HepG2 (cell line): ENCODE results near the gene KRTAP8-1. TPM values are rescaled to one million over a fixed set of nuclear protein-coding genes. Genes with fewer than 3 reads are reported as not detected.

Experiments
- ATAC-seq: fragments of 200-7000 bp; cut with Tn5 transposase; 3 replicates; pipeline ENCODE4 v1.9.1; 2020; ENCODE audit warnings: mild to moderate bottlenecking, moderate library complexity
- BruUV-seq: library from RNA; stranded (reverse); fragments of 400-500 nt; replicated peaks from 2 replicates; lab custom pipeline; 2021; lab: Mats Ljungman, UMichigan
- CTCF ChIA-PET: fragments of 300-600 bp; formaldehyde crosslinking; extraction: SDS; loops from one replicate; lab custom pipeline; 2021; ENCODE audit warnings: low total read pairs, inconsistent platforms, low intra/inter-chr PET ratio; lab: Yijun Ruan, JAX
- POLR2A ChIA-PET: fragments of 350-600 bp; sonication (Branson Sonifier 250); formaldehyde crosslinking; loops from one replicate; lab custom pipeline; 2020; ENCODE audit warnings: antibody characterized with exemption, inconsistent platforms; lab: Yijun Ruan, JAX
- DNase-seq: peaks from one replicate; pipeline ENCODE4 v3.0.0-alpha.2; 2015; ENCODE audit warnings: low spot score
- FAIRE-seq: peaks from 3 replicates; lab custom pipeline; 2011; peaks lifted over from hg19 to GRCh38; lab: Jason Lieb, UNC
- H2AFZ ChIP-seq: one replicate; pipeline ENCODE4 v1.6.1; 2011; ENCODE audit warnings: low read length, inconsistent platforms
- H3K27ac ChIP-seq: fragments of 300-600 bp; 3 replicates; pipeline ENCODE4 v1.8.0; 2011; ENCODE audit warnings: mixed run types, mild to moderate bottlenecking, mixed read lengths, low read length, inconsistent platforms; ENCODE audit not compliant: insufficient read depth; ENCODE audit errors: extremely low read length
- H3K27me3 ChIP-seq, 2 experiments: fragments of 200-600 bp in 1 of 2; 2 replicates in 1 of 2; 3 replicates in 1 of 2; pipeline versions ENCODE4 v1.6.0 to v1.8.0; 2011; ENCODE audit warnings: low read length in 2 of 2, mild to moderate bottlenecking in 2 of 2, moderate library complexity in 2 of 2, inconsistent platforms in 1 of 2; ENCODE audit not compliant: insufficient read depth in 2 of 2, control insufficient read depth in 1 of 2
- H3K36me3 ChIP-seq, 2 experiments: fragments of 200-600 bp in 1 of 2; replicated peaks in 1 of 2; 2 replicates in 1 of 2; 3 replicates in 1 of 2; pipeline versions ENCODE4 v1.5.1 to v1.8.0; 2011; ENCODE audit warnings: low read length in 2 of 2, inconsistent platforms in 1 of 2; ENCODE audit not compliant: insufficient read depth in 2 of 2, control insufficient read depth in 1 of 2
- H3K4me1 ChIP-seq: 2 replicates; pipeline ENCODE4 v1.5.1; 2012; ENCODE audit warnings: low read length, inconsistent platforms; ENCODE audit not compliant: insufficient read depth
- H3K4me2 ChIP-seq: 2 replicates; pipeline ENCODE4 v1.6.0; 2011; ENCODE audit warnings: low read depth, low read length, inconsistent platforms
- H3K4me3 ChIP-seq, 3 experiments: fragments of 200-600 bp in 1 of 3; sonication (generic), shearing (Covaris generic) in 1 of 3; replicated peaks in 1 of 3; 2 replicates each; pipeline ENCODE4 v1.5.1; 2011 to 2016; ENCODE audit warnings: low read length in 3 of 3, inconsistent platforms in 2 of 3, low read depth in 2 of 3, mild to moderate bottlenecking in 2 of 3, control low read depth in 1 of 3, mixed read lengths in 1 of 3; ENCODE audit not compliant: insufficient read depth in 1 of 3
- H3K79me2 ChIP-seq: one replicate; pipeline ENCODE4 v1.6.1; 2011; ENCODE audit warnings: low read length, inconsistent platforms; ENCODE audit not compliant: insufficient read depth
- H3K9ac ChIP-seq: 2 replicates; pipeline ENCODE4 v1.6.0; 2011; ENCODE audit warnings: mild to moderate bottlenecking, low read depth, low read length, inconsistent platforms; ENCODE audit not compliant: insufficient read depth
- H3K9me3 ChIP-seq: 2 replicates; pipeline ENCODE4 v1.5.1; 2012; ENCODE audit warnings: mild to moderate bottlenecking, low read length
- H4K20me1 ChIP-seq: 2 replicates; pipeline ENCODE4 v1.6.0; 2011; ENCODE audit warnings: inconsistent platforms, mild to moderate bottlenecking, low read length, moderate library complexity; ENCODE audit not compliant: insufficient read depth
- AHR ChIP-seq: IDR thresholded peaks from 2 replicates; pipeline ENCODE4 v1.6.1; 2018; ENCODE audit warnings: missing genetic modification reagents, missing compliant biosample characterization
- GATAD1 ChIP-seq: IDR thresholded peaks from 2 replicates; pipeline ENCODE4 v1.6.1; 2016; ENCODE audit warnings: missing genetic modification reagents, missing compliant biosample characterization
- MAFG ChIP-seq: sonication (generic); formaldehyde crosslinking; IDR thresholded peaks from 2 replicates; pipeline ENCODE4 v1.5.1; 2020; ENCODE audit warnings: mild to moderate bottlenecking, missing genetic modification reagents
- SALL2 ChIP-seq: sonication (generic); formaldehyde crosslinking; IDR thresholded peaks from 2 replicates; pipeline ENCODE4 v1.8.1; 2023; ENCODE audit warnings: mild to moderate bottlenecking, missing genetic modification reagents, inconsistent platforms
- SKIL ChIP-seq: sonication (generic); formaldehyde crosslinking; IDR thresholded peaks from 2 replicates; pipeline ENCODE4 v1.8.0; 2022; ENCODE audit warnings: missing genetic modification reagents, mild to moderate bottlenecking, moderate library complexity, borderline replicate concordance
- SNAPC5 ChIP-seq: sonication (generic); formaldehyde crosslinking; IDR thresholded peaks from 2 replicates; pipeline ENCODE4 v1.8.1; 2023; ENCODE audit warnings: mild to moderate bottlenecking, missing genetic modification reagents, borderline replicate concordance
- ZNF674 ChIP-seq: sonication (generic); formaldehyde crosslinking; IDR thresholded peaks from 2 replicates; pipeline ENCODE4 v1.5.0; 2020; ENCODE audit warnings: low read depth, mild to moderate bottlenecking, missing genetic modification reagents
- WGBS: methylation state at CpG from one replicate; pipeline ENCODE4 v1.1.6; 2017; ENCODE audit warnings: low lambda C conversion rate; 5-methylcytosine and 5-hydroxymethylcytosine counted together
- in situ Hi-C: cut with HindIII; loops from 2 replicates; pipeline ENCODE4 v1.10.0; 2017; ENCODE audit warnings: low pct_unique_long_range_greater_than_20kb; ENCODE audit not compliant: extremely low pct_ligation_motif_present
- intact Hi-C: fragments of 100-400 bp; cut with micrococcal nuclease; formaldehyde crosslinking; loops from one replicate; pipeline ENCODE4 v1.10.0; 2022; ENCODE audit not compliant: unreplicated experiment
- polyA plus RNA-seq, 8 experiments: library from polyadenylated mRNA; depleted of rRNA in 3 of 8; stranded (reverse) in 7 of 8; unstranded in 1 of 8; fragments of >200 nt; fragmentation: Illumina TruSeq in 4 of 8; extraction: Trizol in 4 of 8; gene quantifications; 2 replicates each; pipeline versions ENCODE4 v1.2.1 to v1.2.3, GENCODE V29; 2011 to 2016; ENCODE audit warnings: low read depth in 4 of 8, missing spikeins in 1 of 8, mixed read lengths in 1 of 8; ENCODE audit not compliant: insufficient read depth in 1 of 8
- total RNA-seq, 5 experiments: library from RNA; depleted of rRNA; stranded (reverse); fragments of >200 nt; fragmentation: Illumina TruSeq; extraction: Trizol; gene quantifications; 2 replicates each; pipeline ENCODE4 v1.2.3, GENCODE V29; 2016; ENCODE audit warnings: low read depth in 1 of 5

Gene KRTAP8-1
- total and polyA plus RNA-seq, 2 of the 13 experiments (the other 11 are each of a cell fraction or from before 2014, with no cell fraction given) = not detected

- whole genome bisulfite sequencing = 56% methylated on average over 6 of the region's 6 CpGs
- no peak overlapping the region for H3K4me2 ChIP-seq
- H3K36me3 ChIP-seq = no peaks in the 10 kb centered on the region
- ATAC-seq (no peak), DNase-seq (no peak), FAIRE-seq (no peak)
- no peaks in the 10 kb centered on the region for H3K4me1 ChIP-seq
- BruUV-seq = no TSS peak
- in situ Hi-C loops (no loop called here), intact Hi-C loops (no loop called here)
- H3K9ac ChIP-seq = no peak overlapping the region
- TF ChIP-seq SKIL (CRISPR knock-in tag) (no peak), GATAD1 (CRISPR knock-in tag) (no peak), SALL2 (CRISPR knock-in tag) (no peak), ZNF674 (CRISPR knock-in tag) (no peak), AHR (no peak), SNAPC5 (CRISPR knock-in tag) (no peak), MAFG (no peak)
- H3K79me2 ChIP-seq = no peaks in the 10 kb centered on the region
- no peaks in the 10 kb centered on the region for H3K27me3 ChIP-seq
- peaks cover 66% of the 10 kb centered on the region for H3K9me3 ChIP-seq
- no peak overlapping the region for H3K27ac ChIP-seq
- H3K4me3 ChIP-seq = no peak overlapping the region
- ChIA-PET CTCF (no interaction called here), POLR2A (no interaction called here)
- H4K20me1 ChIP-seq = no peaks in the 10 kb centered on the region
- H2AFZ ChIP-seq = no peak overlapping the region
These were observed 25.5 kb upstream of the KRTAP8-1 start for GRCh38 chr21:30838536-30838935.
